WI38 (cell line): Measurements from ENCODE around the gene DPCD.

Experiments
- H3K4me3 ChIP-seq: 2 replicates; pipeline ENCODE4 v1.5.1; 2011; ENCODE audit warnings: low read depth, mild to moderate bottlenecking, control low read depth, low read length
- CTCF ChIP-seq: IDR thresholded peaks from 2 replicates; pipeline ENCODE4 v1.5.1; 2012; ENCODE audit warnings: low read depth, mild to moderate bottlenecking, control low read depth, low read length

Gene DPCD

GRCh38 chr10:101558671-101559595, 29.2 kb upstream of the DPCD start:
- no peak for TF ChIP-seq CTCF
- H3K4me3 ChIP-seq: no peak overlapping the region

GRCh38 chr10:101559596-101560297, 28.4 kb upstream of the DPCD start:
- no peak overlapping the region for H3K4me3 ChIP-seq
- TF ChIP-seq CTCF: no peak

- no peak for TF ChIP-seq CTCF
These were observed 27.6 kb upstream of the DPCD start for GRCh38 chr10:101560298-101561067.

GRCh38 chr10:101561068-101561915, 26.8 kb upstream of the DPCD start:
- H3K4me3 ChIP-seq: no peak overlapping the region
- no peak for TF ChIP-seq CTCF

More at GRCh38 chr10:101560298-101561067, 27.6 kb upstream of the DPCD start:
- H3K4me3 ChIP-seq: no peak overlapping the region

GRCh38 chr10:101562231-101562630, 25.9 kb upstream of the DPCD start:
- no peak overlapping the region for H3K4me3 ChIP-seq
- TF ChIP-seq CTCF: no peak

- no peak overlapping the region for H3K4me3 ChIP-seq
- TF ChIP-seq CTCF: no peak
These were observed 25.1 kb upstream of the DPCD start for GRCh38 chr10:101563007-101563406.
